Activated CD8-positive, alpha-beta memory T cell treated with anti-CD3 and anti-CD28 coated beads for 24 hours (primary cell): Measurements from ENCODE around the gene HS3ST6.
"Not testable (repeated sequence)": the region's sequence is repeated elsewhere in the genome, so short reads cannot be mapped to it uniquely, and the experiment has no call there.

Experiments used
- DNase-seq: peaks from one replicate; pipeline ENCODE4 v3.0.0-alpha.2; 2020

HS3ST6 gene

GRCh38 chr16:1918351-1919326 lies at the start of gene HS3ST6:
Gene HS3ST6, minus strand, starts transcription at chr16:1918415. Its CDS starts 92 bp downstream, at chr16:1918323.
- no peak for DNase-seq

- DNase-seq = no peak
Observed at GRCh38 chr16:1966460-1966859, 48.2 kb upstream of the HS3ST6 start, which contains the start of gene RNF151. Gene RNF151, plus strand, starts transcription at chr16:1966856. Its CDS starts 26 bp downstream, at chr16:1966882.

GRCh38 chr16:1965396-1966001 lies 47.3 kb upstream of the HS3ST6 start:
- peak; percentile 76 for DNase-seq

- peak; percentile 99 for DNase-seq
Observed at GRCh38 chr16:1964506-1965395, 46.5 kb upstream of the HS3ST6 start, which contains the start of gene RPS2. Gene RPS2, minus strand, starts transcription at chr16:1964826. Its CDS starts 201 bp downstream, at chr16:1964625.

GRCh38 chr16:1963806-1964505 lies 45.7 kb upstream of the HS3ST6 start:
- DNase-seq = no peak

GRCh38 chr16:1962161-1963153 lies 44.2 kb upstream of the HS3ST6 start:
- peak; percentile 70 for DNase-seq

GRCh38 chr16:1961651-1962067 lies 43.4 kb upstream of the HS3ST6 start:
- peak; percentile 73 for DNase-seq

- DNase-seq = peak; percentile 87
Observed at GRCh38 chr16:1960665-1961630, 42.7 kb upstream of the HS3ST6 start.

- peak; percentile 97 for DNase-seq
Observed at GRCh38 chr16:1959269-1960039, 41.2 kb upstream of the HS3ST6 start, which contains the start of gene NDUFB10. Gene NDUFB10, plus strand, starts transcription at chr16:1959538. Its CDS starts 87 bp downstream, at chr16:1959625.

GRCh38 chr16:1958715-1959268 lies 40.6 kb upstream of the HS3ST6 start:
- no peak for DNase-seq

GRCh38 chr16:1958143-1958491 lies 39.9 kb upstream of the HS3ST6 start:
- not testable (repeated sequence) for DNase-seq

- DNase-seq = not testable (repeated sequence)
Observed at GRCh38 chr16:1957434-1958142, 39.4 kb upstream of the HS3ST6 start.

- no peak for DNase-seq
Observed at GRCh38 chr16:1953734-1954133, 35.5 kb upstream of the HS3ST6 start.

GRCh38 chr16:1950559-1950958 lies 32.3 kb upstream of the HS3ST6 start:
- no peak for DNase-seq

GRCh38 chr16:1950047-1950446 lies 31.8 kb upstream of the HS3ST6 start:
- no peak for DNase-seq

- no peak for DNase-seq
Observed at GRCh38 chr16:1949507-1949906, 31.3 kb upstream of the HS3ST6 start.

GRCh38 chr16:1947369-1947670 lies 29.1 kb upstream of the HS3ST6 start:
- DNase-seq = no peak
